Gastroesophageal sphincter (tissue), 3 donors: ENCODE data around the gene TTC8.

ENCODE experiments used
- EP300 ChIP-seq: sonication (generic); formaldehyde crosslinking; IDR thresholded peaks from one replicate; pipeline ENCODE4 v1.6.1; 2017; ENCODE audit warnings: antibody characterized with exemption, mild to moderate bottlenecking
- POLR2AphosphoS5 ChIP-seq: sonication (generic); formaldehyde crosslinking; IDR thresholded peaks from one replicate; pipeline ENCODE4 v1.6.1; 2017; ENCODE audit warnings: antibody characterized with exemption
- TF ChIP-seq, protein P1 (sequence below), 4 experiments: fragments of 200-600 bp in 2 of 4; fragments of 450-650 bp in 2 of 4; sonication (generic) in 1 of 4; IDR thresholded peaks; one replicate each; pipeline ENCODE4 v1.5.1; 2017 to 2019; ENCODE audit warnings: antibody characterized with exemption in 4 of 4, mild to moderate bottlenecking in 2 of 4, moderate library complexity in 2 of 4

DNA sequence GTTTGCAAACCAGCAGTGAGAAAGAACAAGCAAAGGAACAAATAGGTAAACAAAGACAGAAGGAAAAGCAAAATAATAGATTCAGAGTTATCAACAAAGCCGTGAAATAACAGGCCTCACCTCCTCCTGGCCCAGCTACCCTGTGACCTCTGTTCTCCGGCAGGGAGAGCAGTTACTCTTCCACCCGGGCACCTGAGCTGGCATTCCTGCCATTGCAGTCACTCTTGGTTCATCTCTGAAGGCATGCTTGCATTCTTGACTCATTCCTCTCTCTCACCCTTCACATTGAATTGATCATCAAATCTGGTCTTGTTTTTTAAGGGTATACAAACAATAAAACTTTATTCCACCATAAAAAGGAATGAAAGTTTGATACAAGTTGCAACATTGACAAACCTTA, 95.1 kb downstream of the TTC8 start:
- TF ChIP-seq EP300 (no peak), POLR2AphosphoS5 (no peak)
- TF ChIP-seq, protein P1, sequence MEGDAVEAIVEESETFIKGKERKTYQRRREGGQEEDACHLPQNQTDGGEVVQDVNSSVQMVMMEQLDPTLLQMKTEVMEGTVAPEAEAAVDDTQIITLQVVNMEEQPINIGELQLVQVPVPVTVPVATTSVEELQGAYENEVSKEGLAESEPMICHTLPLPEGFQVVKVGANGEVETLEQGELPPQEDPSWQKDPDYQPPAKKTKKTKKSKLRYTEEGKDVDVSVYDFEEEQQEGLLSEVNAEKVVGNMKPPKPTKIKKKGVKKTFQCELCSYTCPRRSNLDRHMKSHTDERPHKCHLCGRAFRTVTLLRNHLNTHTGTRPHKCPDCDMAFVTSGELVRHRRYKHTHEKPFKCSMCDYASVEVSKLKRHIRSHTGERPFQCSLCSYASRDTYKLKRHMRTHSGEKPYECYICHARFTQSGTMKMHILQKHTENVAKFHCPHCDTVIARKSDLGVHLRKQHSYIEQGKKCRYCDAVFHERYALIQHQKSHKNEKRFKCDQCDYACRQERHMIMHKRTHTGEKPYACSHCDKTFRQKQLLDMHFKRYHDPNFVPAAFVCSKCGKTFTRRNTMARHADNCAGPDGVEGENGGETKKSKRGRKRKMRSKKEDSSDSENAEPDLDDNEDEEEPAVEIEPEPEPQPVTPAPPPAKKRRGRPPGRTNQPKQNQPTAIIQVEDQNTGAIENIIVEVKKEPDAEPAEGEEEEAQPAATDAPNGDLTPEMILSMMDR (IDR thresholded peaks at IDR 0.05), result no peak
